Measurements from ENCODE around the gene TNN.

DNA sequence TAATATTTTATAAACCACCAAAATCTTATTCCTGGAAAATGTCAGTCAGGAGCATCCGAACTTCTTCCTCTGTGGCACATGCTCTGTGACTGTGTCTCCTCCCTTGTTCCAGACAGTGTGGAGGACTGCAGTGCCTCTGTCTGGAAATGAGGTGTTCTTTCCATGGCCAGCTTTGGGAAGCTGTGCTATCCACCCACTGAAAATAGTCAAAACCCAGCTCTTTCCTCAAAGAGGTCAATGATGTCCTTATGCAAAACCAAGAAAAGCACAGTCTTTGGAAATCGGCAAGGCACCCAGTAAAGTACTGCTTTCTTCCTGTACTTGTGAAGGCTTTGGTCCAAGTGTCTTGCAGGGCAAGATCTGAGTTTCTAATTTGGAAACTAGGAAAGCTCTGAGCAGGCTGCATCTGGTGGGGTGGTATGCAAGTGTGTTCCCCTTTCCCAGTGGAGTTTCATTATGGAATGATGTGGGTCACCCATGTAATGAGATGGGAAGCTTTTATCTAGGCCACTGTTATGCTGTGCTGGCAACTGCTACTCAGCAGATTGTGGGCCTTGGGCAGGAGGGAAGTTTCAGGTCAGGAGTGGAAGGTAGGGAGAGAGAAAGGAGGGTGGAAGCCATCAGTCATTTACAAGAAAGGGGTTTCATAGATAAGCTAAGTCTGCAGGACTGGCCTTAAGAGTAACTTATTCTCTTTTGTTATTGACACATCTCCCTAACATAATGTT, 119.0 kb downstream of the TNN start:
- TF ChIP-seq POLR2A (IDR thresholded peaks at IDR 0.05) = no peak
- TF ChIP-seq, protein P1, sequence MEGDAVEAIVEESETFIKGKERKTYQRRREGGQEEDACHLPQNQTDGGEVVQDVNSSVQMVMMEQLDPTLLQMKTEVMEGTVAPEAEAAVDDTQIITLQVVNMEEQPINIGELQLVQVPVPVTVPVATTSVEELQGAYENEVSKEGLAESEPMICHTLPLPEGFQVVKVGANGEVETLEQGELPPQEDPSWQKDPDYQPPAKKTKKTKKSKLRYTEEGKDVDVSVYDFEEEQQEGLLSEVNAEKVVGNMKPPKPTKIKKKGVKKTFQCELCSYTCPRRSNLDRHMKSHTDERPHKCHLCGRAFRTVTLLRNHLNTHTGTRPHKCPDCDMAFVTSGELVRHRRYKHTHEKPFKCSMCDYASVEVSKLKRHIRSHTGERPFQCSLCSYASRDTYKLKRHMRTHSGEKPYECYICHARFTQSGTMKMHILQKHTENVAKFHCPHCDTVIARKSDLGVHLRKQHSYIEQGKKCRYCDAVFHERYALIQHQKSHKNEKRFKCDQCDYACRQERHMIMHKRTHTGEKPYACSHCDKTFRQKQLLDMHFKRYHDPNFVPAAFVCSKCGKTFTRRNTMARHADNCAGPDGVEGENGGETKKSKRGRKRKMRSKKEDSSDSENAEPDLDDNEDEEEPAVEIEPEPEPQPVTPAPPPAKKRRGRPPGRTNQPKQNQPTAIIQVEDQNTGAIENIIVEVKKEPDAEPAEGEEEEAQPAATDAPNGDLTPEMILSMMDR (IDR thresholded peaks at IDR 0.05) = no peak
- no peak for TF ChIP-seq POLR2AphosphoS5 (IDR thresholded peaks at IDR 0.05)
